VCaP (cell line): ENCODE results near the gene PER1.
A peak's percentile ranks its signal among the peaks of the same experiment; 100 is the strongest.

Experiments
- H3K27ac ChIP-seq: fragments of 450-650 bp; 2 replicates; pipeline ENCODE4 v1.5.1; 2017
- TF ChIP-seq, protein P1 (sequence below): fragments of 450-650 bp; conservative IDR thresholded peaks from 2 replicates; pipeline ENCODE4 v1.5.1; 2017; ENCODE audit warnings: mild to moderate bottlenecking, moderate library complexity

Gene PER1

GRCh38 chr17:8119581-8120519 lies 32.4 kb downstream of the PER1 start:
- peak overlapping the region; percentile 65 for H3K27ac ChIP-seq
- TF ChIP-seq, protein P1, sequence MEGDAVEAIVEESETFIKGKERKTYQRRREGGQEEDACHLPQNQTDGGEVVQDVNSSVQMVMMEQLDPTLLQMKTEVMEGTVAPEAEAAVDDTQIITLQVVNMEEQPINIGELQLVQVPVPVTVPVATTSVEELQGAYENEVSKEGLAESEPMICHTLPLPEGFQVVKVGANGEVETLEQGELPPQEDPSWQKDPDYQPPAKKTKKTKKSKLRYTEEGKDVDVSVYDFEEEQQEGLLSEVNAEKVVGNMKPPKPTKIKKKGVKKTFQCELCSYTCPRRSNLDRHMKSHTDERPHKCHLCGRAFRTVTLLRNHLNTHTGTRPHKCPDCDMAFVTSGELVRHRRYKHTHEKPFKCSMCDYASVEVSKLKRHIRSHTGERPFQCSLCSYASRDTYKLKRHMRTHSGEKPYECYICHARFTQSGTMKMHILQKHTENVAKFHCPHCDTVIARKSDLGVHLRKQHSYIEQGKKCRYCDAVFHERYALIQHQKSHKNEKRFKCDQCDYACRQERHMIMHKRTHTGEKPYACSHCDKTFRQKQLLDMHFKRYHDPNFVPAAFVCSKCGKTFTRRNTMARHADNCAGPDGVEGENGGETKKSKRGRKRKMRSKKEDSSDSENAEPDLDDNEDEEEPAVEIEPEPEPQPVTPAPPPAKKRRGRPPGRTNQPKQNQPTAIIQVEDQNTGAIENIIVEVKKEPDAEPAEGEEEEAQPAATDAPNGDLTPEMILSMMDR: no peak

DNA sequence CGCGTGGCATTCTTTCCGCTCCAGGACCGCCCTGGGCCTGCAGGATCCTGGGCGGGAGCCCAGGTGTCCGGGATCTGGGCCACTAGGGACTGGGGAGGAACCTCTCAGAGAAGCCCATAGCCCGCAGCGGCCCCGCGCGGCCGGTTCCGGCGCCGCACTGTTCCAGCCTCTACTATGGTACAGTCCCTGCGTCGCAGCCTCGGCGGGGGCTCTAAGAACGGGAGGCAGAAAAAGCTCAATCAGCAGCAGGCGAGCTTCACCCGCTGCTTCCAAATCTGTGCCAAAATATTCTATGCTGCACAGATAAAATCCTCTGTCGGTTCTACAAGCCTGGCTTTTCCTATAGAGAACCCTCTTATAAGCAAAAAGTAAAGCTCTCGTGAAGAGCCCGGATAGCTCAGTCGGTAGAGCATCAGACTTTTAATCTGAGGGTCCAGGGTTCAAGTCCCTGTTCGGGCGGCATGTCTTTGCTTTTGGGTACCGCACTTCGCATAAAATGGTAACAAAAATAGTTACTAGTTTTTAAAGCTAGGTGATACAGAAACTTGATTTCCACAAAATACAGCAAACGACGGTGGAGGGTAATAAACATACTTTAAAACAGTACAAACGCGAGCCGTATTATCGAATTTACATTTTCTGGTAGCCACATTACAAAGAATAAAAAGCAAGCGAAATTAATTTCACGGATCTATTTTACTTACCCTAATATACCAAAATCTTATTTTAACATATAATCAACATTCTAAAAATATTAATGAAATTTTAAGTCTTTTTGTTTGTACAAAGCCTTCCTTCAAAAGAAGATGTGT lies 33.2 kb downstream of the PER1 start:
- TF ChIP-seq, protein P1: peak; percentile 86
- H3K27ac ChIP-seq: peak overlapping the region; percentile 65

DNA sequence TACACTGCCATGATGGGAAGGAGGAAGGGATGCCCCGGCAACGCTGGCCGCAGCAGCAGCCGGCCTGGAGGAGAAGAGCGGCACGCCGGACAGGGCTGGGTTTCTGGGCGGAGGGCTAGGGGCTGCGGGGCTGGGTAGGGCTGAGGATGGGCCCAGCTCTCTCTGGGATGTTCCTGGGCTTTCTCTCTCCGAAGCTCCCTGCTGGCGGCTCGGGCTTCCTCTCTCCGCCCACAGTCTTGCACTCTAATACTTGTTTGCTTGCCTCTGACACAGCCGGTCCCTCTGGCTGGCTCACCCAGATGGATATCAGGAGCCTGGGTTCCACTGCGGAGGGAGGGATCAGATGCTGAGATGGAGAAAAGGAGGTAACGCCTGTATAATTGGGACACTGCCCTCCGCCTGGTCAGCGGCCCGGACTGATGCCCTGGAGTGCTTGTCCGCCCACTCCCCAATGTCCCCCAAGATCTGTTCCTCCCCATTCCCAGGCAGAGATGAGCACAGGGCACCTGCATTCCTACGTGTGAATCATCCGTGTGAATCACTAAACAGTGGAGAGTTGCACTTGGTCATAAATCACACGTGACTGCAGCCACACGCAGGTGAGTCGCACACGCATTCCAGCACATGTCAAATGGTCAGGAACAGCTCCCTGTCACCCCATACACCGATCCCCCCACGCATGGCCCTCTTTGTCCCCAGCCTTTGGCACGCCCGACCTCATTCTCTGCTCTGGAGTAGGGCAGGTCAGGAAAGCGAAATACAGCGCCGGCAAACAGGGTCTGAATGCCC lies 34.0 kb downstream of the PER1 start, which contains the start of gene ALOXE3:
ALOXE3 (minus strand) TSS at position 535 of the 789 bp plus-strand sequence; CDS start at position 11, 524 bp downstream.
- H3K27ac ChIP-seq: peak within 1 kb of the TSS; percentile 65
- TF ChIP-seq, protein P1: no peak

DNA sequence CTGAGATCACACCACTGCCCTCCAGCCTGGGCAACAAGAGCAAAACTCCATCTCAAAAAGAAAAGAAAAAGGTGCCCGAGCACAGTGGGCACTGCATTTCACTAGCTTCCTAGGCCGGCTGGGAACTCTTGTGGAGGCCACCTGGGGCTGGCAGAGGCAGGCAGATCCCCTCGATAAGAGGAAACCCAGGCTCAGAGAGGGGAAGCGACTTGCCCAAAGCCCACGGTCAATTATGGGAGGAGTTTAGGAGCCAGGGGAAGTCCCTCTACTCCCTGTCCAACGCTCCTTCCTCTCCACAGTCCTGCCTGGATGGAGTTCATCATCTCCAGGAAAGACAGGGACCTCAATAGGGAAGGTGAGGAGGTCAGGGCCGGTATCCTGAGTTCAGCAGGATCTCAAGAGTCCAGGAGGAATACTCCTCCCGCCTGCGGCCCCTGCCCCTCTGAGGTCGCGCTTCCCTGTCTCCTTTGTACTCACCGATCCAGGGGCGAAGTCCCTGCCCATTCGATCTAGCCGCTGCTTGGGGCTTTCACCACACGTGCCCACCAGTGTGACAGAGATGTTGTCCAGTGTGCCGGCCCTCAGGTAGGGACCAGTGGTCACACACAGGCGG lies 34.7 kb downstream of the PER1 start:
- TF ChIP-seq, protein P1: no peak
- H3K27ac ChIP-seq: peak overlapping the region; percentile 65

- peak overlapping the region; percentile 65 for H3K27ac ChIP-seq
- TF ChIP-seq, protein P1: no peak
Measured at GRCh38 chr17:8116776-8117175, 35.4 kb downstream of the PER1 start.

- H3K27ac ChIP-seq: no peak overlapping the region
- TF ChIP-seq, protein P1: no peak
Measured at GRCh38 chr17:8110907-8111306, 41.3 kb downstream of the PER1 start.
